ENCODE measurements around the gene OGFOD3.

OGFOD3 gene

GRCh38 chr17:82405051-82405450 lies 13.3 kb downstream of the OGFOD3 start:
- DNase-seq (ENCODE audit: low read depth): no peak

GRCh38 chr17:82403662-82404660 lies 14.4 kb downstream of the OGFOD3 start:
- DNase-seq (ENCODE audit: low read depth): no peak

GRCh38 chr17:82402865-82403264 lies 15.5 kb downstream of the OGFOD3 start:
- DNase-seq (ENCODE audit: low read depth): no peak

GRCh38 chr17:82400830-82401229 lies 17.6 kb downstream of the OGFOD3 start:
- no peak for DNase-seq (ENCODE audit: low read depth)

- no peak for DNase-seq (ENCODE audit: low read depth)
Measured at GRCh38 chr17:82400206-82400605, 18.2 kb downstream of the OGFOD3 start.

- no peak for DNase-seq (ENCODE audit: low read depth)
Measured at GRCh38 chr17:82399601-82400101, 18.7 kb downstream of the OGFOD3 start.

GRCh38 chr17:82399041-82399441 lies 19.3 kb downstream of the OGFOD3 start:
- peak; percentile 74 for DNase-seq (ENCODE audit: low read depth)

- no peak for DNase-seq (ENCODE audit: low read depth)
Measured at GRCh38 chr17:82397449-82398335, 20.7 kb downstream of the OGFOD3 start.

GRCh38 chr17:82396601-82397435 lies 21.6 kb downstream of the OGFOD3 start:
- peak; percentile 98 for DNase-seq (ENCODE audit: low read depth)

GRCh38 chr17:82394278-82394677 lies 24.1 kb downstream of the OGFOD3 start:
- no peak for DNase-seq (ENCODE audit: low read depth)

- no peak for DNase-seq (ENCODE audit: low read depth)
Measured at GRCh38 chr17:82392941-82393340, 25.4 kb downstream of the OGFOD3 start.

- no peak for DNase-seq (ENCODE audit: low read depth)
Measured at GRCh38 chr17:82392209-82392920, 26.0 kb downstream of the OGFOD3 start.

- DNase-seq (ENCODE audit: low read depth): no peak
Measured at GRCh38 chr17:82391496-82392066, 26.8 kb downstream of the OGFOD3 start.

GRCh38 chr17:82390860-82391435 lies 27.4 kb downstream of the OGFOD3 start:
- no peak for DNase-seq (ENCODE audit: low read depth)

- DNase-seq (ENCODE audit: low read depth): no peak
Measured at GRCh38 chr17:82390015-82390859, 28.1 kb downstream of the OGFOD3 start.

GRCh38 chr17:82389379-82389778 lies 29.0 kb downstream of the OGFOD3 start:
- no peak for DNase-seq (ENCODE audit: low read depth)

GRCh38 chr17:82388922-82389283 lies 29.5 kb downstream of the OGFOD3 start:
- DNase-seq (ENCODE audit: low read depth): no peak

- DNase-seq (ENCODE audit: low read depth): no peak
Measured at GRCh38 chr17:82388223-82388921, 30.0 kb downstream of the OGFOD3 start.

- no peak for DNase-seq (ENCODE audit: low read depth)
Measured at GRCh38 chr17:82387705-82388106, 30.7 kb downstream of the OGFOD3 start.

Measured in HS-5 (cell line).